Liver (tissue), 3 donors: ENCODE measurements around the gene KRT77.

ENCODE experiments used
- HNF4A ChIP-seq, 2 donors: conservative IDR thresholded peaks; 2 replicates each; pipeline ENCODE4 v1.6.1; 2016; ENCODE audit warnings: antibody characterized with exemption in 2 of 2, mild to moderate bottlenecking in 2 of 2
- HNF4G ChIP-seq: IDR thresholded peaks from 2 replicates; pipeline ENCODE4 v1.6.1; 2016; ENCODE audit warnings: antibody characterized with exemption
- NR2F2 ChIP-seq: IDR thresholded peaks from 2 replicates; pipeline ENCODE4 v1.6.1; 2016; ENCODE audit warnings: antibody characterized with exemption
- RAD21 ChIP-seq, 2 donors: IDR thresholded peaks; 2 replicates each; pipeline ENCODE4 v1.6.1; 2016; ENCODE audit warnings: antibody characterized with exemption in 2 of 2, mild to moderate bottlenecking in 2 of 2
- REST ChIP-seq: IDR thresholded peaks from 2 replicates; pipeline ENCODE4 v1.6.1; 2016; ENCODE audit warnings: antibody characterized with exemption, mild to moderate bottlenecking
- SP1 ChIP-seq: IDR thresholded peaks from 2 replicates; pipeline ENCODE4 v1.6.1; 2018; ENCODE audit warnings: antibody characterized with exemption, mild to moderate bottlenecking
- TAF1 ChIP-seq: conservative IDR thresholded peaks from 2 replicates; pipeline ENCODE4 v1.6.1; 2016; ENCODE audit warnings: antibody characterized with exemption, mild to moderate bottlenecking
- YY1 ChIP-seq: IDR thresholded peaks from 2 replicates; pipeline ENCODE4 v1.6.1; 2016; ENCODE audit warnings: antibody characterized with exemption, mild to moderate bottlenecking
- TF ChIP-seq, protein P1 (sequence below): fragments of 150-350 bp; IDR thresholded peaks from 2 replicates; pipeline ENCODE4 v1.5.1; 2017; ENCODE audit warnings: improper control_type of control experiment, low read depth, low read length; ENCODE audit not compliant: missing input control
- TF ChIP-seq, protein P2 (sequence below): IDR thresholded peaks from 2 replicates; pipeline ENCODE4 v1.6.1; 2016; ENCODE audit warnings: antibody characterized with exemption
- TF ChIP-seq, protein P3 (sequence below): IDR thresholded peaks from 2 replicates; pipeline ENCODE4 v1.6.1; 2016; ENCODE audit warnings: antibody characterized with exemption
- donor health status: healthy.
- donor health status: healthy.

GRCh38 chr12:52677126-52677525 lies 26.2 kb downstream of the KRT77 start:
- TF ChIP-seq, protein P1, sequence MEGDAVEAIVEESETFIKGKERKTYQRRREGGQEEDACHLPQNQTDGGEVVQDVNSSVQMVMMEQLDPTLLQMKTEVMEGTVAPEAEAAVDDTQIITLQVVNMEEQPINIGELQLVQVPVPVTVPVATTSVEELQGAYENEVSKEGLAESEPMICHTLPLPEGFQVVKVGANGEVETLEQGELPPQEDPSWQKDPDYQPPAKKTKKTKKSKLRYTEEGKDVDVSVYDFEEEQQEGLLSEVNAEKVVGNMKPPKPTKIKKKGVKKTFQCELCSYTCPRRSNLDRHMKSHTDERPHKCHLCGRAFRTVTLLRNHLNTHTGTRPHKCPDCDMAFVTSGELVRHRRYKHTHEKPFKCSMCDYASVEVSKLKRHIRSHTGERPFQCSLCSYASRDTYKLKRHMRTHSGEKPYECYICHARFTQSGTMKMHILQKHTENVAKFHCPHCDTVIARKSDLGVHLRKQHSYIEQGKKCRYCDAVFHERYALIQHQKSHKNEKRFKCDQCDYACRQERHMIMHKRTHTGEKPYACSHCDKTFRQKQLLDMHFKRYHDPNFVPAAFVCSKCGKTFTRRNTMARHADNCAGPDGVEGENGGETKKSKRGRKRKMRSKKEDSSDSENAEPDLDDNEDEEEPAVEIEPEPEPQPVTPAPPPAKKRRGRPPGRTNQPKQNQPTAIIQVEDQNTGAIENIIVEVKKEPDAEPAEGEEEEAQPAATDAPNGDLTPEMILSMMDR: no peak
- TF ChIP-seq TAF1 (no peak), HNF4G (no peak), HNF4A (conservative IDR thresholded peaks at IDR 0.05) (no peak), REST (no peak), SP1 (no peak), NR2F2 (no peak), YY1 (no peak), RAD21 (IDR thresholded peaks at IDR 0.05) (no peak)
- TF ChIP-seq, protein P2, sequence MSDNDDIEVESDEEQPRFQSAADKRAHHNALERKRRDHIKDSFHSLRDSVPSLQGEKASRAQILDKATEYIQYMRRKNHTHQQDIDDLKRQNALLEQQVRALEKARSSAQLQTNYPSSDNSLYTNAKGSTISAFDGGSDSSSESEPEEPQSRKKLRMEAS: no peak
- TF ChIP-seq, protein P3, sequence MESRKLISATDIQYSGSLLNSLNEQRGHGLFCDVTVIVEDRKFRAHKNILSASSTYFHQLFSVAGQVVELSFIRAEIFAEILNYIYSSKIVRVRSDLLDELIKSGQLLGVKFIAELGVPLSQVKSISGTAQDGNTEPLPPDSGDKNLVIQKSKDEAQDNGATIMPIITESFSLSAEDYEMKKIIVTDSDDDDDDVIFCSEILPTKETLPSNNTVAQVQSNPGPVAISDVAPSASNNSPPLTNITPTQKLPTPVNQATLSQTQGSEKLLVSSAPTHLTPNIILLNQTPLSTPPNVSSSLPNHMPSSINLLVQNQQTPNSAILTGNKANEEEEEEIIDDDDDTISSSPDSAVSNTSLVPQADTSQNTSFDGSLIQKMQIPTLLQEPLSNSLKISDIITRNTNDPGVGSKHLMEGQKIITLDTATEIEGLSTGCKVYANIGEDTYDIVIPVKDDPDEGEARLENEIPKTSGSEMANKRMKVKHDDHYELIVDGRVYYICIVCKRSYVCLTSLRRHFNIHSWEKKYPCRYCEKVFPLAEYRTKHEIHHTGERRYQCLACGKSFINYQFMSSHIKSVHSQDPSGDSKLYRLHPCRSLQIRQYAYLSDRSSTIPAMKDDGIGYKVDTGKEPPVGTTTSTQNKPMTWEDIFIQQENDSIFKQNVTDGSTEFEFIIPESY: no peak
